Neutrophil (primary cell): Measurements from ENCODE around the gene RAPGEF5.

ENCODE experiments used
- H3K27ac ChIP-seq: fragments of 200-600 bp; sonication (generic); 2 replicates; pipeline ENCODE4 v1.5.1; 2016; ENCODE audit warnings: mild to moderate bottlenecking, moderate library complexity
- H3K27me3 ChIP-seq: fragments of 200-600 bp; sonication (generic); 2 replicates; pipeline ENCODE4 v1.6.0; 2016; ENCODE audit warnings: mild to moderate bottlenecking
- H3K36me3 ChIP-seq: fragments of 200-600 bp; sonication (generic); 2 replicates; pipeline ENCODE4 v1.5.1; 2017
- H3K4me1 ChIP-seq, 2 experiments: fragments of 200-600 bp in 1 of 2; sonication (generic) in 1 of 2; 1 replicate in 1 of 2; 2 replicates in 1 of 2; pipeline versions ENCODE4 v1.5.1 to v1.6.1; 2013 to 2016; ENCODE audit warnings: low read depth in 1 of 2, low read length in 1 of 2, mild to moderate bottlenecking in 1 of 2, moderate library complexity in 1 of 2; ENCODE audit not compliant: control insufficient read depth in 1 of 2, insufficient read depth in 1 of 2
- H3K4me3 ChIP-seq, 2 experiments: fragments of 200-600 bp in 1 of 2; sonication (generic) in 1 of 2; 1 replicate in 1 of 2; 2 replicates in 1 of 2; pipeline ENCODE4 v1.5.1; 2013 to 2016; ENCODE audit warnings: low read depth in 1 of 2, low read length in 1 of 2, mild to moderate bottlenecking in 1 of 2, moderate library complexity in 1 of 2
- H3K9me3 ChIP-seq: fragments of 200-600 bp; sonication (generic); 2 replicates; pipeline ENCODE4 v1.5.1; 2016
- CTCF ChIP-seq: fragments of 200-600 bp; sonication (generic); IDR thresholded peaks from 2 replicates; pipeline ENCODE4 v1.5.1; 2016; ENCODE audit warnings: antibody characterized with exemption

Gene RAPGEF5

GRCh38 chr7:22231806-22232205 is 125.1 kb downstream of the RAPGEF5 start:
- H3K4me3 ChIP-seq, result no peak overlapping the region
- TF ChIP-seq CTCF, result no peak
- H3K36me3 ChIP-seq, result no peaks in the 10 kb centered on the region
- no peaks in the 10 kb centered on the region for H3K27me3 ChIP-seq
- H3K9me3 ChIP-seq, result no peaks in the 10 kb centered on the region
- H3K4me1 ChIP-seq, result no peaks in the 10 kb centered on the region
- no peak overlapping the region for H3K27ac ChIP-seq

- no peak overlapping the region for H3K4me3 ChIP-seq
- no peaks in the 10 kb centered on the region for H3K9me3 ChIP-seq
- TF ChIP-seq CTCF, result no peak
- H3K27me3 ChIP-seq, result no peaks in the 10 kb centered on the region
- H3K4me1 ChIP-seq, result no peaks in the 10 kb centered on the region
- H3K27ac ChIP-seq, result no peak overlapping the region
- no peaks in the 10 kb centered on the region for H3K36me3 ChIP-seq
These were observed 125.8 kb downstream of the RAPGEF5 start for GRCh38 chr7:22231141-22231540.

GRCh38 chr7:22230238-22230637 is 126.7 kb downstream of the RAPGEF5 start:
- TF ChIP-seq CTCF, result no peak
- H3K27ac ChIP-seq, result no peak overlapping the region
- no peaks in the 10 kb centered on the region for H3K36me3 ChIP-seq
- no peak overlapping the region for H3K4me3 ChIP-seq
- no peaks in the 10 kb centered on the region for H3K9me3 ChIP-seq
- H3K4me1 ChIP-seq, result no peaks in the 10 kb centered on the region
- no peaks in the 10 kb centered on the region for H3K27me3 ChIP-seq

GRCh38 chr7:22229148-22229547 is 127.8 kb downstream of the RAPGEF5 start:
- Histone ChIP-seq H3K27ac (no peak overlapping the region), H3K36me3 (no peaks in the 10 kb centered on the region), H3K9me3 (no peaks in the 10 kb centered on the region), H3K4me1 (no peaks in the 10 kb centered on the region), H3K27me3 (no peaks in the 10 kb centered on the region), H3K4me3 (no peak overlapping the region)
- no peak for TF ChIP-seq CTCF

GRCh38 chr7:22223807-22224206 is 133.1 kb downstream of the RAPGEF5 start:
- Histone ChIP-seq H3K27ac (no peak overlapping the region), H3K4me1 (no peaks in the 10 kb centered on the region), H3K9me3 (no peaks in the 10 kb centered on the region), H3K4me3 (no peak overlapping the region), H3K36me3 (no peaks in the 10 kb centered on the region), H3K27me3 (no peaks in the 10 kb centered on the region)
- TF ChIP-seq CTCF, result no peak

GRCh38 chr7:22220941-22221340 is 136.0 kb downstream of the RAPGEF5 start:
- H3K4me3 ChIP-seq, result no peak overlapping the region
- no peaks in the 10 kb centered on the region for H3K4me1 ChIP-seq
- H3K27me3 ChIP-seq, result no peaks in the 10 kb centered on the region
- no peak for TF ChIP-seq CTCF
- no peaks in the 10 kb centered on the region for H3K9me3 ChIP-seq
- H3K36me3 ChIP-seq, result no peaks in the 10 kb centered on the region
- H3K27ac ChIP-seq, result no peak overlapping the region
